ENCODE data around the gene WDSUB1.

WDSUB1 gene

GRCh38 chr2:159219394-159219998 is 67.0 kb downstream of the WDSUB1 start:
- no peak for DNase-seq

GRCh38 chr2:159218389-159218788 is 68.1 kb downstream of the WDSUB1 start:
- DNase-seq: no peak

- no peak for DNase-seq
Measured at GRCh38 chr2:159217676-159218075, 68.8 kb downstream of the WDSUB1 start.

GRCh38 chr2:159215116-159215515 is 71.4 kb downstream of the WDSUB1 start:
- no peak for DNase-seq

GRCh38 chr2:159214325-159214865 is 72.1 kb downstream of the WDSUB1 start:
- DNase-seq: no peak

- DNase-seq: no peak
Measured at GRCh38 chr2:159213296-159213695, 73.2 kb downstream of the WDSUB1 start.

GRCh38 chr2:159211447-159212396 is 74.8 kb downstream of the WDSUB1 start:
- no peak for DNase-seq

GRCh38 chr2:159209341-159210306 is 76.9 kb downstream of the WDSUB1 start:
- DNase-seq: peak; percentile 24 to 59

GRCh38 chr2:159208438-159208837 is 78.1 kb downstream of the WDSUB1 start:
- DNase-seq: no peak

GRCh38 chr2:159206736-159207380 is 79.6 kb downstream of the WDSUB1 start:
- DNase-seq: no peak

GRCh38 chr2:159204381-159205144 is 81.9 kb downstream of the WDSUB1 start:
- DNase-seq: no peak

GRCh38 chr2:159202568-159203071 is 83.9 kb downstream of the WDSUB1 start:
- no peak for DNase-seq

GRCh38 chr2:159201360-159202063 is 85.0 kb downstream of the WDSUB1 start:
- DNase-seq: peak; percentile 7 to 54

- DNase-seq: no peak
Measured at GRCh38 chr2:159200498-159200897, 86.0 kb downstream of the WDSUB1 start.

GRCh38 chr2:159199761-159200465 is 86.6 kb downstream of the WDSUB1 start:
- no peak for DNase-seq

- DNase-seq: no peak
Measured at GRCh38 chr2:159199236-159199635, 87.3 kb downstream of the WDSUB1 start.

- no peak for DNase-seq
Measured at GRCh38 chr2:159196393-159196925, 90.0 kb downstream of the WDSUB1 start.

GRCh38 chr2:159195697-159196096 is 90.8 kb downstream of the WDSUB1 start:
- DNase-seq: no peak

GRCh38 chr2:159194241-159194640 is 92.3 kb downstream of the WDSUB1 start:
- no peak for DNase-seq

- no peak for DNase-seq
Measured at GRCh38 chr2:159193791-159194190, 92.7 kb downstream of the WDSUB1 start.

All from CD4-positive, alpha-beta T cell treated with Interferon alpha-2 for 1 hour (primary cell).